ENCODE measurements around the gene ZNF540. TPM values are rescaled to one million over a fixed set of nuclear protein-coding genes. Genes with fewer than 3 reads are reported as not detected.

ZNF540 gene
- total and polyA plus RNA-seq, 2 of the 8 experiments (the other 6 are each of a cell fraction or from before 2014, with no cell fraction given), result 0.15 to 0.17 TPM

- TF ChIP-seq HDAC6 (IDR thresholded peaks at IDR 0.05; ENCODE audit: low read depth, low read length), result no peak
- TF ChIP-seq BACH1 (IDR thresholded peaks at IDR 0.05; ENCODE audit: low read length), result peak; percentile 33; the same call in 1 of the 2 replicates
- no peak; the same call in 1 of the 2 replicates for TF ChIP-seq CREB1 (IDR thresholded peaks at IDR 0.05)
- peak; percentile 87; a peak in 1 of 4 replicates for TF ChIP-seq SIN3A (conservative IDR thresholded peaks at IDR 0.05 in 1 of 2, IDR thresholded peaks at IDR 0.05 in 1 of 2; ENCODE audit: low read depth in 1 of 2, low read length in 2 of 2)
- no peak for TF ChIP-seq GTF2F1 (IDR thresholded peaks at IDR 0.05; ENCODE audit: borderline replicate concordance, low read depth, low read length)
- no peak for TF ChIP-seq TEAD4 (IDR thresholded peaks at IDR 0.05; ENCODE audit: low read depth, low read length)
- no peak for TF ChIP-seq NANOG (IDR thresholded peaks at IDR 0.05; ENCODE audit: insufficient read depth, low read depth, low read length, poor library complexity, severe bottlenecking)
- TF ChIP-seq HDAC2 (IDR thresholded peaks at IDR 0.05; ENCODE audit: borderline replicate concordance in 1 of 2, low read depth in 2 of 2, low read length in 2 of 2), result 0 out of 4 replicates have a peak, but pooled peaks of 1 of the 2 experiments have one; percentile 47
Observed at GRCh38 chr19:37594982-37595382, 306 bp downstream of the ZNF540 start (continued).

Data from H1 (cell line).